ENCODE measurements around the gene ZNF232.
"Not testable (repeated sequence)": the region's sequence is repeated elsewhere in the genome, so short reads cannot be mapped to it uniquely, and the experiment has no call there.

ZNF232 gene

DNA sequence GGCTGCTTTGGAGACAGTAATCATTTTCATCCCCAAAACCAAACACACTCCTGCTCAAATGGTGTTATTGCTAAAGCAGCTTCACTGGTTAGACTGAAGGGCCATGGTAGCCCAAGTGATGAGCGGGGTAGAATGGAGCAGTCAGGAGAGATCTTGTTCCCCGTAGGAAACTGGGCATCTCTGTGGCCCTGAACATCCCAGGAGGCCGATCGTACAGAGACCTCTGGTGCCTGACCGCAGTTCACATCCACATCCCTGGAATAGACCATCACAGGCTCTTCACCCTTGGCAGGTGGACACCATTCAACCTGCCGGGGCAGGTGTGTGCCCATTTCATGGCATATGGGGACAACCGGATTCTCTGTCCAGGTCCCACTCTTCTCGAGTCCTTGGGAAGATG lies 18.1 kb upstream of the ZNF232 start:
- not testable (repeated sequence) for DNase-seq

DNA sequence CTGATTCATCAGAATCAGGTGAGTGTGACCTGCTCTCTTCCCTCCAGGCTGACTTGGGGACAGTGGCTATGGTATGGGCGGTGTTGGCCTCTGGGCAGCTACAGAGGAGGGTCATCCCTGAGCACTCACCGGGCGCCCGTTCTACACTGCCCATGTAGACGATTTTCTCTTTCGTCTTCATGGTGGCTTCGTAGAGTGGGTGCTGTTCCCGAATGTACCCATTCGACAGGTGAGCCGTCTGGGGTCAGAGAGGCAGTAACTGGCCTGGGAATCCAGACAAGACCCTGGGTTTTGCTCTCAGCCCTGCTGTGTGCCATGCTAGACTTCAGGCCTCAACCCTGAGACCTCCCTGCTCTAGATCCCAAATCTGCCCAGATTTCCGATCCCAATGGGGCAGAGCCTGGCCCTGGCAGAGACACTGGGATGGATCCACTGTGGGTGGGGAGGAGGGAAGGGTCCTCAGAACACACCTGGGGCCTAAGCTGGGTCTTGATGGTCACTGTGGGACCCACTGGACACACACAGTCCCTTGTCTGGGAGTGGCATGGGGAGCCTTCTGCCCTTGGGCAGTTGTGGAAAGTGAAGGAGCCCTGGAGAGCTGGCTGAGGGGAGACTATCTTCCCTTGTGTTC lies 17.3 kb upstream of the ZNF232 start:
- DNase-seq = no peak

DNA sequence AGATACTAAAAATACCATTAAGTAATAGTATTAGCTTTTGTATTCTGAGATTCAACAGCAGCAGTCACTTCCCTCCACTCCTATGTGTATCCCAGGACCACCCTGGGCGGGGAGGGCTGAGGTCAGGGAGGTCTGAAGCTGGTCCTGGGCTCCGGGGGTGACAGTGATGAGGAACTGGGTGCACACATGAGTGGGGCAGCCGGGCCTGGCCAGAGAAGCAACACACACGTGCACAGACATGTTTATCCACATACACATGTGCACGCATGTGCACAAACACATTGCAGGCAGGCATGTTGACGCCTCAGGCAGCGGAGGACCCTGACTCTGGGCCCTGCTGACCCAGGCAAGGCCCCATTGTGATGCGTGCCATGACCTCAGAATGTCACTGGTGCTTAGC lies 16.7 kb upstream of the ZNF232 start:
- not testable (repeated sequence) for DNase-seq

GRCh38 chr17:5127910-5128309 lies 16.2 kb upstream of the ZNF232 start:
- DNase-seq = no peak

DNA sequence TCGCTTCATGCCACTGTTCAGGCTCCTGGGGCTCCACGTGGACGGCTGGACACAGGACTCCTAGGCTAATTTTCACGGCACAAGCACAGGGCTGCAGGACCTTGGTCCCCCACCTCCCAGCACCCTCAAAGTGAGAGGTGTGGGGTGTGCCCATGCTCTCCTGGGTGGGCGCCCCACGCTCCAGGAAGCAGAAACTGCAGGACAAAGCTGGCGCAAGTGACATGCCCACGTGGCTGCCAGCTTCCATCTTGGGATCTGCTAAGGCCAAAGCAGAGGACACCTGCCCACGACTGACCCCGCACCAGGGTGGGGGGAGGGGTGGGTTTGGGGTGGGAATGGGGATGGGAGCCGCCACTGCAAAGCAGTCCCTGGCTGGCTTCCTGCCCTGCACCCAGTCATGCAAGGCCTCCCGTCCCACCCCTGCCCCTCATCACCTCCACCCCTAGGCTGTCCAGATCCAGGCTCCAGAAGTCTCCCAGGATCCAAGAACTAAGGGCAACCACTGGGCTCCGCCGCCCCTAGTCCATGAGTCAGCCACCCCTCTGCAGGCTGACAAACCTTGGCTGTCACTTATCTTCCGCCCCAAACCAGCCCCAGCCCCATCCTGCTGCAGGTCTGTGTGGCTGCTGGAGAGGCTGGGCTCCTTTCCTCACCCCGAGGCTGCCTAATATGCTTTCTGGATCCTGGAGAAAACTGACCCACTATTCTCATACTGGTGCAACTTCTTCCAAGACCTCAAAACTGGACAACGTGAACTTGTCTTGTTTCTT lies 15.2 kb upstream of the ZNF232 start:
- DNase-seq = no peak

DNA sequence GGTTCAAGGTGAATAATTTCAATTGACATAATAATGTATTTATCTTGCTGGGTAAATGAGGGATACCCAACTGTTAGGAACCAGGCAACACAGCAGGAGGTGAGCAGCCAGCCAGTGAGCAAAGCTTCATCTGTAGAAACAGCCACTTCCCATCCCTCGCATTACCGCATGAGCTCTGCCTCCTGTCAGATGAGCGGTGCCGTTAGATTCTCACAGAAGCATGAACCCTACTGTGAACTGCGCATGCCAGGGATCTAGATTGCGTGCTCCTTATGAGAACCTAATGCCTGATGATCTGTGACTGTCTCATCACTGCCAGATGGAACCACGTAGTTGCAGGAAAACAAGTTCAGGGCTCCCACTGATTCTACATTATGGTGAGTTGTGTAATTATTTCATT lies 13.2 kb upstream of the ZNF232 start:
- DNase-seq = not testable (repeated sequence)

- DNase-seq = not testable (repeated sequence)
Measured at GRCh38 chr17:5124125-5124760, 12.6 kb upstream of the ZNF232 start.

DNA sequence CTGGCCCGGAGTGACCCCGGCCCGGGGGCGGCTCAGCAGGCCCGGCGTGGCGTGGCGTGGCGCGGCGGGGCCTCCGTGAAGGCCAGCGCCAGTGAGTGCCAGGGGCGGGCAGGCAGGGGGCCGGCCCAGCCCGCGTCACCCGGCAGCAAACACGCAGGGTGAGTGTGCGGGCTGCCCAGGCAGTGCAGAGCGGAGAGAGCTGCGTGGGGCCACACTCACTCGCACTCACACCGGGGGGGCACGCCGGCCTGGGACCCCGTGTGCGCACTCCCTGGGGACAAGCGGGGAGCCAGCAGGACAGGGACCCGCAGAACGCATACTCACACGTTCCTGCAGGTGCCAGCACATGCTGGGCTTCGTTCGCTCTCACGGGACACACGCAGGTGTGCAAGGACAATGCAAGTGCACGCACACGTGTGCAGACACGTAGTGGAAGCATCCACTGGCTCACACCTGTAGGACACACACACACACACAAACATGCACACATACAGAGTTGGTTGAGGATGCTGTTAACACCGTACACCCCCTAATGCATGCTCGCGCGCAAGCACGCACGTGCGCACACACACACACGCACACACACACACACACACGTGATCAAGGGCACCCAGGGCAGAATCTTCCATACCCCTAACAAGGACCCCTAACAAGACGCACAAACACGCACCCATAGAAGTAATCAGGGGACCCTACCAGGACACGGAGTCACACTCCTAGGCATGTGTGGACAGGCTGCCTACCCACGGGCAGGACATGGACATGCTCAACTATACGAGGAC lies 11.9 kb upstream of the ZNF232 start:
- DNase-seq = no peak

DNA sequence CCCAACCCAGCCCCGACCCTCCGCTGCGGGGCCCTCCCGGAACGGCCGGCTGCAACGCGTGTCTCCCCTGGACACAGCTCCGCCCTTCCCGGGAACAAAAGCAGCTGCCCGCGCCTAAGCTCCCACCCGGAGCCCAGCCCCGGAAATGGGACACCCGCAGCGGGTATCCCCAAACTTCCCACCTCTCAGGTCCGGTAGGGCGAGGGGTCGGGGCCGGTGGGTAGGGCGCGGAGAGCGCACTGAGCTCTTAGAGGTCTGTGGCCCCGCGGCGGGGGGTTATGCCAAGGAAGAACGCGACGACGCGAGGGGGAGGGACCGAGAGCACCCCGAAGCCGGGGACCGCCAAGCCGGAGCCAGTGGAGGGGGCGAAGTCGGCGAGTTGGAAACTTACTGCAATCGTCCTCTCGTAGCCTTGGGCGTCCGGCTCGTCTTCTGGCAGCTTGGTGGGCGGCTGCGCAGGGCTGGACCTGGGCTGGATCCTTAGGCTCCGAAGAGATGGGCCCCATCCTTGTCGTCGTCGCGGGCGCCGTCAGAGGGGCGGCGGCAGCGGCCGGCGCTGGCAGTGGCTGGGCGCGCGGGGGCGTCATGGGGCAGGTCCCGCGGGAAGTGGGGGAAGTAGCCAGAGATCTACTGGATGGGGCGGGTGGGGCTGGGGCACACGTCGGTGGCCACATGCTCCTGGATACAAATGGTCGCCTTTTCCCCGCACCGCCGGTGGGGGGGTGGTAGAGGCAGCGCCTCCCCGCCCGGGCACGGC lies 11.1 kb upstream of the ZNF232 start:
- no peak for DNase-seq

DNA sequence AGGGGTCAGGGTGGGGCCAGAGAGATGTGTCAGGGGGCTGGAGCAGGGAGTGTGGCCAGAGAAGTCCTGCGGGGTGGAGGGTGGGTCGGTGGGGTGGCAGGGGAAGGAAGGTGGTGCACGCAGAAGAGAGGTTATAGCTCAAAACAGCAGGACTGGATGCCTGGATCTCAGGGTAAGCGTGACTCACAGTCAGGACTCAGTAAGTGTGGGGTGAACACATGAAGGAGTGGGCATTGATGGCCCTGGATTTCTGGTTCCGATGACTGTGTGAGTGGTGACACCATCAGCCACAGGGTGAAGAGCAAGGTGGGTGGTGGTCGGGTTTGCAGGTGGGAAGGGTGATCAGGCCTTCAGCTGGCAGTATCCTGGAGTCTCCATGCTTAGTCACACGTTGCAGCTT lies 10.4 kb upstream of the ZNF232 start:
- not testable (repeated sequence) for DNase-seq

- no peak for DNase-seq
Measured at GRCh38 chr17:5121186-5121841, 9.6 kb upstream of the ZNF232 start.

GRCh38 chr17:5120436-5121185 lies 8.9 kb upstream of the ZNF232 start:
- not testable (repeated sequence) for DNase-seq

DNA sequence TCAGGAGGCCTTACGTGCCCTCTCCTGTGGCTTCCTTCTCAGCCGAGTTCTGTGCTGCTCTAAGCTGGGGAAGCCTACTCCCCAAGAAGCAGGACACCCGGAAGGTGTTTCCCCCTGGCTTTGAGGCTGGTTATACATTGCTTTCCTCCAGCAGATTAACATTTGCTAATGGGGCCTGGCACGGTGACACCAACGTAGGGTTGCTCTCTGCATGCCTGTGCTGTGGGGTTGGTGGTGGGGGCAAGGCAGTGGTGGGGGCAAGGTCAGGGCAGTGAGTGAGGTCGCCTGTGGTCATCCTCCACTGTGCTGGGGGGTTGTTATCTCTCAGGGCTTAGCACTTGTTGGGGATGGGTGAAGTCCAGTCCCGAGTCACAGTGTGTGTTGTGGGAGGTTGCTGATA lies 8.4 kb upstream of the ZNF232 start:
- DNase-seq = no peak

- DNase-seq = no peak
Measured at GRCh38 chr17:5118219-5118618, 6.5 kb upstream of the ZNF232 start.

DNA sequence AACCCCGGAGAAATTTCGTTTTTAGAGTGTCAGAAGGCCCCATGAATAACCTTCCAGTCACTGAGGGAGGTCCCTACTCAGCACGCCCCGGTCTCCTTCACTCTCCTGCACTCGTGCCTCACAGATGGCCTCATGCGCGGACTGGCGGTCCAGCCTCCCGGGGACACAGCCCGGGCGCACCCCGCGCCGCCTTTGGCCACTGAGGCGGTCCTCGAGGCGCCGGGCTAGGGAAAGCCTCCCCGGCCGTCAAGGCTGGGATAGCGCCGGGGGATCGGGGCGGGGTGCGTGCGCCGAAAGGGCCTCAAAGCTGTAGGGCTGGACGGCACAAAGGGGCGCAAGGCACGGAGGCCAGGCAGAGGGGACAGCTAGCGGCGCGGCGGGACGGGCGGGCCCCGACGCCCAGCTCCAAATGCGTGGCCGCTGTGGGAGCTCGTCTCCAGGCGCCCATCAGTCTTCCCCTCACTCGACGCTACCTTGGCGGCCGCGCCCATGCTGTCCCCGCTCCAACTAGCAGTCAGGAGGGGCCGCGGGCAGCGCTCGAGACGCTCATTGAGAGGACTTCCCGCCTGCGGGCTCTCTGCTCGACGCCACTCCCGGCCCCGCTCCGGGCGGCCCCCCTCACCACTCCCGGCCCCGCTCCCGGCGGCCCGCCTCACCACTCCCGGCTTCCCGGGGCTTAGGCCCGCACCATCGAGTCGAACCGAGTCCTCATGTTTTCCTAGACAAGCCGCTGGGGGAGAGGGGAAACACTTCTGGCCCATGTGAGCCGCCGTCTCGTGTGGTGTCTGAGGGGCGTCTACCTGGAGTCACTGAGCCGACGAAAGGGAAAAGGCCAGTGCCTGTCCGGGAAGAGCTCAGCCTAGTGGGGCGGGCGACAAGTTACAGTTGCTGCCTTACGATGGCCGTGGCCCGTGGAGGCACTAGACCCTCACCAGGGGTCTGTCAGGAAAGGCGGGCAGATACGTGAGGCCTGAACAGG lies 4.3 kb upstream of the ZNF232 start, which contains the start of gene USP6:
TSS of gene USP6 (plus strand) at position 360 of the 979 bp plus-strand sequence. CDS start 14,336 bp downstream, outside the sequence.
- no peak for DNase-seq

GRCh38 chr17:5110816-5111215 lies 862 bp downstream of the ZNF232 start:
- DNase-seq = no peak

GRCh38 chr17:5100832-5101231 lies 10.8 kb downstream of the ZNF232 start:
- no peak for DNase-seq

- no peak for DNase-seq
Measured at GRCh38 chr17:5099271-5099670, 12.4 kb downstream of the ZNF232 start.

DNA sequence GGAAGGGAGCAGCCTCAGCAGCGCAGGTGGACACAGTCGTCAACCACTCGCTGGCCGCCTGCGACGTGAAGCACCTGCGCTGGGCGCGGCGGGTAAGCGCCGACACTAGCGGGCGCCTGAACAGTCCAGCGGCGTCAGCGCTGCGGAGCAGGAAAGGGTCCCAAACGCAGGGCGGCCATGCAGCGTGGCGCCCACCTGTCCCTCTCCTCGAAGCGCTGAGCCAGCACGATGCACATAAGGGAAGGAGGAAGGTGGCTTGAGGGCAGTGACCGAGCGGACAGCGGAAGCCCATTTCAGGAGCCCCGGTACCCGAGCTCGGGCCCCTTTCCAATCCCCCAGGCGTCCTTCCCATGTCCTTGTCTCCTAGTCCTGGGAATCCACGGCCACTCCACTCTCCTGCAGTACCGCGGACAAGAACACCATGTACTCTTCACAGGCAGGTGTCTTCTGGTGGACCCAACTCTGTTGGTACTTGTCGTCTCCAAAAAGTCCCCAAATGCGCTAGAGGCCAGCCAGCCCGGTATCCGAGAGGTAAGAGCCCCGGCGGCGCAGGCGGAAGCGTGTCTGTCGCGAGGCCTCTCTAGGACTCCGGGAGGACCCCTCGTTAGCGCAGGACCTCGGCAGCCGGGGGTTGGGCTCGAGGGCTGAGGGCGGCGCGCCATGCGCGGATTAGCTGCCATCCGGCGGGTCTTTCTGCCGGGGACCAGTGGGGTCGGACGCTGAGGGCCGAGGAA lies 14.4 kb downstream of the ZNF232 start:
- peak; percentile 48 for DNase-seq

Measured in NCI-H2029 (cell line).